ENCODE results near the gene STRIP2. TPM values are rescaled to one million over a fixed set of nuclear protein-coding genes. Genes with fewer than 3 reads are reported as not detected.

The STRIP2 gene
- total and polyA plus RNA-seq, 9 of the 15 experiments (the other 6 are each of a cell fraction or from before 2014, with no cell fraction given): 10.1 to 81.8 (median 42.3) TPM

DNA sequence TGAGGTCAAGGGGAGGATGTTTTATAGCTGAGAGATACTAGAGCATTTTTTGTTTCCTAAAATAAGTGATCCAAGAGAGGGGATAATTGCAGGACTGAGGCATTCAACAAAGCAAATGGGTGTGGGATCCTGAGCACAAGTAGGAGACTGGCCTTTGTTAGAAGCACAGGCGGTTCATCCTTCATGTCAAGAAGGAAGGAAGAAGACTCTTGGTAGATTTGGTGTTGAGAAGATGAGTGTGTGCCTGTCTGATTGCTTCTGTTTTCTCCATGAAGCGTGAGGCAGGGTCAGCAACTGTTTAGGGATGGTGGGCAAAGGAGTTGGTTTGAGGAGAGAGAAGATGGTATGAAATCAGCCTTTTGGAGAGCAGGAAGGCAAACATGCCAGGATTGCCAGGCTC lies 27.6 kb downstream of the STRIP2 start:
- TF ChIP-seq FOXK1 (CRISPR knock-in tag; IDR thresholded peaks at IDR 0.05; ENCODE audit: borderline replicate concordance): 0 out of 2 replicates have a peak, but pooled peaks have one; percentile 30
- TF ChIP-seq RCOR1 (IDR thresholded peaks at IDR 0.05; ENCODE audit: borderline replicate concordance in 1 of 2, low read depth in 2 of 2, low read length in 2 of 2): no peak
- TF ChIP-seq PML (IDR thresholded peaks at IDR 0.05; ENCODE audit: low read length): peak; percentile 22; the same call in 1 of the 2 replicates
- TF ChIP-seq POLR2A (conservative IDR thresholded peaks at IDR 0.05): peak; percentile 55
- no peak for TF ChIP-seq FOXA1 (IDR thresholded peaks at IDR 0.05; ENCODE audit: borderline replicate concordance)
- TF ChIP-seq OTX1 (CRISPR knock-in tag; IDR thresholded peaks at IDR 0.05): 0 out of 2 replicates have a peak, but pooled peaks have one; percentile 1
- DNase-seq (ENCODE audit: extremely low read depth in 1 of 4, low spot score in 3 of 4) (no peak), FAIRE-seq (no peak), ATAC-seq (no peak)
- CTCF ChIA-PET (ENCODE audit: low intra/inter-chr PET ratio): no interaction called here
- Histone ChIP-seq H3K4me2 (ENCODE audit: insufficient read depth, low read length) (no peak overlapping the region), H3K4me1 (replicated peaks in 1 of 2; ENCODE audit: control insufficient read depth in 2 of 2, insufficient read depth in 2 of 2, low read length in 2 of 2) (no peaks in the 10 kb centered on the region), H3K9me3 (replicated peaks; ENCODE audit: control insufficient read depth, insufficient read depth, low read depth, low read length) (no peaks in the 10 kb centered on the region), H3K9ac (ENCODE audit: insufficient read depth in 1 of 2, low read depth in 2 of 2, low read length in 2 of 2) (no peak overlapping the region), H3K4me3 (no peak overlapping the region), H3K27ac (ENCODE audit: extremely low read depth, low read depth, low read length) (no peak overlapping the region), H3K79me2 (ENCODE audit: control insufficient read depth, insufficient read depth, low read length) (no peaks in the 10 kb centered on the region), H3K9me1 (ENCODE audit: control insufficient read depth, insufficient read depth, low read length) (no peaks in the 10 kb centered on the region), H4K20me1 (replicated peaks; ENCODE audit: control insufficient read depth, insufficient read depth, low read length) (no peaks in the 10 kb centered on the region), H3K27me3 (ENCODE audit: control insufficient read depth in 2 of 2, insufficient read depth in 2 of 2, low read length in 2 of 2) (no peaks in the 10 kb centered on the region), H2AFZ (ENCODE audit: low read depth, low read length) (no peak overlapping the region), H3K36me3 (ENCODE audit: control insufficient read depth, insufficient read depth, low read length) (peaks cover 100% of the 10 kb centered on the region)
- intact Hi-C loops (cut with micrococcal nuclease): no loop called here
- in situ Hi-C loops (cut with MboI): loop anchor here (5.0 kb wide), 1 partner anchor 95 kb away; no protein-coding TSS in a partner anchor
- no TSS peak for BruUV-seq (replicated peaks)
- WGBS (ENCODE audit: insufficient coverage, low coverage, missing lambda C conversion rate): 93% methylated on average over 2 of the region's 2 CpGs
- POLR2A ChIA-PET: interaction anchor here (1.0 to 1.1 kb wide), 2 partner anchors 9 to 11 kb away, joined by 3 to 4 read pairs; no protein-coding TSS in a partner anchor

DNA sequence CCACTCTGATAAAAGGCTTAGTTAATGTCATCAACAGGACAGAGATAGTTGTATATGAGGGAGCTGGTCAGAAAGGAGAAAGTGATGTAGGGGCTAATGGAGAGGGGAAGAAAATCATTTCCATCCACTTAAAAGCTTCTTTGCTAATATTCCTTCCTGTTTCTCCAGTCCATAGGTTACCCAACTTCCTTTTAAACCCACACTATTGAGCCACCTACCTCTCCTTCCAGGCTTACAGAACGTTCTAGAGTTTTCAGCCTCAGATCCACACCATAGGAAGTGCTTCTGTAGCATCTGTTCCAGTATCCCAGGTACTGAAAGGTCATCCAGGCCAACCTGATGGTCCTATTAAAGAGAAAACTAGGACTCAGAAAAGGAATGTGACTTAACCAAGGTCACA lies 28.2 kb downstream of the STRIP2 start:
- ChIA-PET POLR2A (interaction anchor here (0.9 to 1.1 kb wide), 4 partner anchors 8 to 23 kb away, joined by 3 to 4 read pairs (median 4); no protein-coding TSS in a partner anchor), CTCF (ENCODE audit: low intra/inter-chr PET ratio) (no interaction called here)
- H3K4me3 ChIP-seq: no peak overlapping the region
- H3K36me3 ChIP-seq (ENCODE audit: control insufficient read depth, insufficient read depth, low read length): peaks cover 100% of the 10 kb centered on the region
- H3K27ac ChIP-seq (ENCODE audit: extremely low read depth, low read depth, low read length): no peak overlapping the region
- no peaks in the 10 kb centered on the region for H3K9me3 ChIP-seq (replicated peaks; ENCODE audit: control insufficient read depth, insufficient read depth, low read depth, low read length)
- H3K79me2 ChIP-seq (ENCODE audit: control insufficient read depth, insufficient read depth, low read length): no peaks in the 10 kb centered on the region
- H3K4me2 ChIP-seq (ENCODE audit: insufficient read depth, low read length): no peak overlapping the region
- ATAC-seq (no peak), DNase-seq (ENCODE audit: extremely low read depth in 1 of 4, low spot score in 3 of 4) (no peak), FAIRE-seq (no peak)
- H3K9ac ChIP-seq (ENCODE audit: insufficient read depth in 1 of 2, low read depth in 2 of 2, low read length in 2 of 2): no peak overlapping the region
- H4K20me1 ChIP-seq (replicated peaks; ENCODE audit: control insufficient read depth, insufficient read depth, low read length): no peaks in the 10 kb centered on the region
- no peaks in the 10 kb centered on the region for H3K27me3 ChIP-seq (ENCODE audit: control insufficient read depth in 2 of 2, insufficient read depth in 2 of 2, low read length in 2 of 2)
- no peaks in the 10 kb centered on the region for H3K4me1 ChIP-seq (replicated peaks in 1 of 2; ENCODE audit: control insufficient read depth in 2 of 2, insufficient read depth in 2 of 2, low read length in 2 of 2)
- BruUV-seq (replicated peaks): no TSS peak
- WGBS (ENCODE audit: insufficient coverage, low coverage, missing lambda C conversion rate): 83% methylated on average over 1 of the region's 1 CpG
- intact Hi-C loops (cut with micrococcal nuclease): no loop called here
- H3K9me1 ChIP-seq (ENCODE audit: control insufficient read depth, insufficient read depth, low read length): no peaks in the 10 kb centered on the region
- no peak overlapping the region for H2AFZ ChIP-seq (ENCODE audit: low read depth, low read length)
- in situ Hi-C loops (cut with MboI): loop anchor here (5.0 kb wide), 1 partner anchor 95 kb away; no protein-coding TSS in a partner anchor
- TF ChIP-seq, protein P1, sequence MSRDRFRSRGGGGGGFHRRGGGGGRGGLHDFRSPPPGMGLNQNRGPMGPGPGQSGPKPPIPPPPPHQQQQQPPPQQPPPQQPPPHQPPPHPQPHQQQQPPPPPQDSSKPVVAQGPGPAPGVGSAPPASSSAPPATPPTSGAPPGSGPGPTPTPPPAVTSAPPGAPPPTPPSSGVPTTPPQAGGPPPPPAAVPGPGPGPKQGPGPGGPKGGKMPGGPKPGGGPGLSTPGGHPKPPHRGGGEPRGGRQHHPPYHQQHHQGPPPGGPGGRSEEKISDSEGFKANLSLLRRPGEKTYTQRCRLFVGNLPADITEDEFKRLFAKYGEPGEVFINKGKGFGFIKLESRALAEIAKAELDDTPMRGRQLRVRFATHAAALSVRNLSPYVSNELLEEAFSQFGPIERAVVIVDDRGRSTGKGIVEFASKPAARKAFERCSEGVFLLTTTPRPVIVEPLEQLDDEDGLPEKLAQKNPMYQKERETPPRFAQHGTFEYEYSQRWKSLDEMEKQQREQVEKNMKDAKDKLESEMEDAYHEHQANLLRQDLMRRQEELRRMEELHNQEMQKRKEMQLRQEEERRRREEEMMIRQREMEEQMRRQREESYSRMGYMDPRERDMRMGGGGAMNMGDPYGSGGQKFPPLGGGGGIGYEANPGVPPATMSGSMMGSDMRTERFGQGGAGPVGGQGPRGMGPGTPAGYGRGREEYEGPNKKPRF (IDR thresholded peaks at IDR 0.05; ENCODE audit: low read depth, low read length): no peak

Data from K562 (cell line).